GM21825 (cell line): ENCODE results near the gene RHBDD1.
A peak's percentile ranks its signal among the peaks of the same experiment; 100 is the strongest.

Experiments used
- ATAC-seq: cut with Tn5 transposase; IDR thresholded peaks from one replicate; pipeline ENCODE4 v1.9.1; 2021; ENCODE audit warnings: mild to moderate bottlenecking, moderate library complexity; ENCODE audit not compliant: unreplicated experiment

Gene RHBDD1

DNA sequence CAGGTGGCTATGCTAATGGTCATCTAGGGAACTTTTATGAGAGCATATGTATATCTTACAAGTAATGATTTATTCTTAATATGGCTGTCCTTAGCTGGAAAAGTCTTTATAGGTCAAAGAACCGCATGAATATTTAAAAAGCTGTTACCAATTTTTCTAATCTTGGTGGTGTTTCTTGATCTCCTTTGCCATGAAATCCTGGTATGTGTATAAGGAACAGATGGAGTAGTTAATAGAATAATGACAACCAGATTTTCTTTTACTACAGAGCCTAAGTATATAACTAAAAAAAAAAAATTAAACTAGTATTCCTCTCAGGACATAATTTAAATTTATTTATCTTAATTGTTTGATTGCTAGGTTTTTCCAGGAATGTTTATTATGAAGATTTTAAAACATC lies 74.5 kb downstream of the RHBDD1 start:
- no peak for ATAC-seq

DNA sequence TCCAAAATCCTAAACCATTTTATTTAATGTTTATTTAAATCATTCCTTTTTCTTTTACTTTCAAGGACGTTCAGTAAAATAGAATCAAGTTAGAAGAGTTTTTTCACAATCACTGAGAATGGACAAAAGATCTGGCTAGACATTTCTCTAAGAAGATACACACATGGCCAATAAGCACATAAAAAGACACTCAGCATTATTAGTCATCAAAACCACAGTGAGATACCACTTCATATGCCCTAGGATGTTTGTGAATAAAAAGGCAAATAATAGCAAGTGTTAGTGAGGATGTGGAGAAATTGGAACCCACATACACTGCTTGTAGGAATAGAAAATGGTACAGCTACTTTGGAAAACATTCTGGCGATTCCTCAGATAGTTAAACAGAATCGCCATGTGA lies 76.1 kb downstream of the RHBDD1 start:
- no peak for ATAC-seq

DNA sequence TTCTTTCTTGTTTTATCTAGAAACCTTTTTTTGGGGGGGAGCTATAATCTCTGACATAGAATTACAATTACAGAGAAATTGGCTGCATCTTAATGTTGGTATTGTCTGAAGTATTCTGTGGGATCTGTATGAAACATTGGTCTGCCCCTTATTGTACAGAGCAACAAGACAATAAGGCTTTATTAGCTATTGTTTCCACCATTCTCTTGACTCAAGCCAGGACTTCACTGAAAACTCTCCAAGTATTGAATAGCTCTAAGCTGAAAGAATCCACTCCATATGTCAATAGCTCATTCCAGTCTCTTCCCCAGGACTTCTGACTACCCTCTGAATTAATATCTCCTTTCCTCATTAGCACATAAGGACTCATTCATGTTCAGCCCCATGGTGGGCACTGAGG lies 77.8 kb downstream of the RHBDD1 start:
- no peak for ATAC-seq

DNA sequence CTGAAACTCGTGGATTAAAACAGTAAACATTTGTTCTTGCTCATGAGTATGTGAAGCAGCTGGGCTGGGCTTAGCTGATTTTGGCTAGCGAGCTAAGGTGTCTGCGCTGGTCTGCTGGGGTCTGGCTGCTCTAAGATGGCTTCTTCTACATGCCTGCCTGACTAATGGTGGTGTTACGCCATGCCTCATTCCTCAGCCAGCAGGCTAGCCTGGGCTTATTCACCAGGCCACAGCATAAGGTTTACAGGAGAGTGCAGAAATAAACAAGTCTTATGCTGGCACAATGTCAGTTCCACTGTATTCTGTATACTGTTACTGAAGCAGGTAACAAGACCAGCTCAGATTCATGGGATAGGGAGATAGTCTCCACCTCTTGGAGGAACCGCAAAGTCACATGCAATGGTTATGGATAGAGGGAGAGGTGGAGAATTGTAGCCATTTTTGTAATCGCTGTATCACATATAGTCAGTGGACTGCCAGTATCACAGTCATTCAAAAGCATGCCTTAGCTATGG lies 80.0 kb downstream of the RHBDD1 start:
- ATAC-seq = no peak

DNA sequence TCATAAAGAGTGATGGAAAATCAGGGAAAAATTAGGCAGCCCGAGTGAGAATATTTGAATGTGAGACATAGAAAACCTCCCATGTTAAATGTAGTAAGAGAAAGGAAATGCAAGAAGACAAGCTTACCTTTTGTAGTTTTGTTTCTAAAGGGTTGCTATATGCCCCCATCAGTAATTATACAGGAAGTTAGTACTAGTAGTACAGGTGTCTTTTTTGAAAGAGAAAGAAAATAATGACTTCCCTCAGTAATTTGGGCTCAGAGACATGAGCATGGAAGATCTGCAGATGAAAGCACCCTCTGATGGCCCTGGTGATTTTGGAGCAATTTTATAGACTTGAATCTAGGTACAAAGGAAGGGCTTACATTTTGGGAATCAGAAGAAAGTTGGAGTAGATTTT lies 80.8 kb downstream of the RHBDD1 start:
- ATAC-seq = peak; percentile 88

DNA sequence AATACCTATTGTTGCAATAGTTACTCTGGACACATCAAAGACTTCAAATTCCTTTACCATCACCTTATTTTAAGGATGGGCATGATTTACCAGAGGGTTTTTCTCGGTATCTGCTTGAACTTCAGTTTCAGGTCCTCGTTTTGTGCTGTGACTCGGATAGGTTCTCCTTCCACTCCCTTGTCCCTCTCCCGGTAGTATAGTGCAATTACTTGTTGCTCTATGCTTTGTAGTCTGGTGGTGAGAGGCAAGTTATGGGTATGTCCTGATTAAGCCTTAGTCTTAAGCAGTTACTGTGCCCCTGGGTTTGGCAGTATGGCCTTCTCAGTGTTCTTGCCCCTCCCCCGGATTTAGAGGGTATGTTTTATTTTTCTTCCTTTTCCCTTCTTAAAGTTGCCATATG lies 96.6 kb downstream of the RHBDD1 start:
- ATAC-seq = no peak

DNA sequence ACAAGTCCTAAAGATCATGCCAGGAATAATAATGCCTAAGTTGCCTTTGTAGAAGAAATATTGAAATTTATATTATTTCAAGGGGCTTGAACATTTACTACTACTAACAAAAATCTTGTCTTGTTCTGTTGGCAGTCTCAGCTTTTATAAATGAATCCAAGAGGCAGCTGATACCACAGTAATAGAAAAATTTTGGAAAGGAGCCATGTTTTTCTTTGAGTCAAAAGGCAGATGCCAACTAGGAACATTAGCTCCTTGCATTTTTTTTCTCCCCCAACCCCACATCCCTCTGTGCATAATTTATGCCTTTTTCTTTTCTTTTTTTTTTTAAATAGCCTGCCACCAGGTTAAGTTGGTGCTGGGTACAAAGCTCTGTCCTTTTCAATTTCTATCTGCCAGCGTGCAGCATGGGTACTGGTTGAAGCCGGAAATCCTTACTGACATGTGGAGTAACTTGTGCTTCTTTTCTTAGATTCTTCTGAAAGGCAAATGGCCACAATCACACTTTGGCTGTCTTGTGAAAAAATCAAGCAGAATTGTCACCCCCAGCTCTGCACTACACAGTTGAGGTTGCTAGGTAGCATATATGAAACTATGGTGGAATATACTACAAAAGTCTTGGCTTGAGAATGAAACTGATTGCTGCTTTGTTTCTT lies 98.8 kb downstream of the RHBDD1 start:
- no peak for ATAC-seq

DNA sequence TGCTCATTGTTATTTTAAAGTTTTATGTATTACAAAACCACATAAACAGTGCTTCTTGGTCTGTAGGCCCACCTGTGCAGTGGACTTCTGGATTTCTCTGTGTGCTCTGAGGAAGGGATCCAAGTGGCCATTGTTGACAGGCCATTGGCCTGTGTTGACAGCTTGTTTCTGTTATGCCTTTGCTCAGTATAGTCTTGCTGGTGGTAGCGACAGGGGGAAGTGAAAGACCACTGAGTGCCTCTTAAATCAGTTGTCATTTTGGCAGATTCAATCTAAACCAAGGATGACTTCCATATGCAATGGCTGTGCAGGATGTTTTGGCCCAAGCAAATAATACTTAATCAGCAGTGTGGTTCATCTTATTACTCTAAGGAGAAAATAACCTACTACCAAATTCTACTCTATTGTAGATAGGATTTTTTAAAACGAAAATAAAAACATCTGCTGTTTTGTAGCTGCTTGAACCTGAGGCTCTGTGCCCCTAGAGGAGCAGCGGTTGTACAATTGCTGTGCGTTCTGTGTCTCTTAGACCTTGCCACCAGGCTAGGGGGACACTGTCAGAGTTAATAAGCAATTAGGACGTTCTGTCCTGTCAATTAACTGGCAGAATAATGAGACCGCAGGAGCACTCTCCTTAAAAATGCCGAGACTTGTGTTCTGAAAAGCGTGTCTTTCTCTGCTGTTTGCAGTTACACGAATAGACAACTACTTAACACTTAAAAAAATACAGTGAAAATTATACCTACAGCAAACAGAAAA lies 108.2 kb downstream of the RHBDD1 start:
- no peak for ATAC-seq

DNA sequence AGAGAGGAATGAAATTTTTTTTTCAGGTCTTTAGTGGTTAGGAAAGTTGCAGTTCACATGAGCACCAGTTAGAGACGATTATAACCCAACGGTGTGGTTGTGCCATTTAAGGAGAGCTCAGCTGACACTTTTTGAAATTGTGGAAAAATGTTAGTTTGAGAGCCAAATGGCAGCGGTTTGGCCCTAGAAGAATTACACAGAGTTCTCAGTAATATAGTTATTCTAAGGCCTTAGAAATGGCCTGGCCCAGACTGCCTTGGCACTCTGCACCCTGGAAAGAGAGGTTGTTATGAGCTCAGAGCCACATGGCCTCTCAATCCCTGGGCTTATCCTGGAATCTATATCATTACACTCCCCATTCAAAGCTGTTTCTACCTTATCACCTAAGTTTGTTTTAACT lies 117.4 kb downstream of the RHBDD1 start:
- no peak for ATAC-seq

DNA sequence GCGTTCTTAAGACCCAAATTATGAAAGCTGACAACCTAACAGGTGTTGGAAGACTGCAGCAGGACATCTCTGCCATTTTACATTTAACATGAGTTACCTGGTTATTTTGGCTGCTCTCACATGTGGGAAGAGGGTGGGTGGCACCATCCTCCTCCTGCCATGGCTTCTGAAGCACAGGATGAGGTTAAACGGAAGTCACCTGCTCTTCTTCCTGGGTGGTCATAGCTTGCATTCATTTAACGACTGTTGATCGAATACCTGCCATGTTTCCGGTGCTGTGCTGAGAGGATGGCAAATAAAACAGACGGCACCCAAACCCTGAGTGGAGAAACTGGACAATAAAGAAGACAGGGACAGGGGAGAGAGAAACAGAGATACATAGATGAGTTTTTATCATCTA lies 118.0 kb downstream of the RHBDD1 start:
- no peak for ATAC-seq

DNA sequence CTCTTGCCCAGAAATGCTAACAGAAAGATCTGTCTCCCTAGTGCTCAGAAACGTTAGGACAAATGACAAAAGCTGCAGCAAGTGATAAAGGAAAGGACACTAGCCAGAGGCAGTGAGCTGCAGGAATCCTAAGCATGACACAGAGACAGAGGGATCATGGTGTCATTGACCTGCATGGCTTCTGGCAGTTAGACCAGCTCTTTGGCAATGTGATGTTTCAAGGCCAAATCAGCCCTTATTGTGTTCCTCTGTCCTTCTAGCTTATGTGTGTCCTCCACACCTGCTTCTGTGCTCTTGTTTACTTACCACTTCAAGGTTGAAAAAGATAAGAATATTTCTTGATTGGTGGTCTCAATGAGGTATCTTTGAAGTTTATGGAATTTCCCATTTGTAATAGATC lies 120.8 kb downstream of the RHBDD1 start:
- ATAC-seq = no peak

DNA sequence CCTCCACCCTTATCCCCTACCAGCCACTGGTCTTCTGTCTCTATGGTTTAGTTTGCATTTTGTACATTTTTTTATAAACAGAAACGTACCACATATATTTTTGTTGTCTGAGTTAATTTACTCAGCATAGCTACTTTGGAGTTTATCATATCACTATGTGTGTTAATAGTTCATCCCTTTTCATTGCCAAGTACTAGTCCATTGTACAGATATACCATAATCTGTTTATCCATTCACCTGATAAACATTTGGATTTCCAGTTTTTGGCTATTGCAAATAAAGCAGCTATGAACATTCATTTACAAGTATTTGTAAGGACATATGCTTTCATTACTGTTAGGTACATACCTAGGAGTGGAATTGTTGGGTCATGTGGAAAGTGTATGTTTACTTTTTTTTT lies 123.6 kb downstream of the RHBDD1 start:
- no peak for ATAC-seq

DNA sequence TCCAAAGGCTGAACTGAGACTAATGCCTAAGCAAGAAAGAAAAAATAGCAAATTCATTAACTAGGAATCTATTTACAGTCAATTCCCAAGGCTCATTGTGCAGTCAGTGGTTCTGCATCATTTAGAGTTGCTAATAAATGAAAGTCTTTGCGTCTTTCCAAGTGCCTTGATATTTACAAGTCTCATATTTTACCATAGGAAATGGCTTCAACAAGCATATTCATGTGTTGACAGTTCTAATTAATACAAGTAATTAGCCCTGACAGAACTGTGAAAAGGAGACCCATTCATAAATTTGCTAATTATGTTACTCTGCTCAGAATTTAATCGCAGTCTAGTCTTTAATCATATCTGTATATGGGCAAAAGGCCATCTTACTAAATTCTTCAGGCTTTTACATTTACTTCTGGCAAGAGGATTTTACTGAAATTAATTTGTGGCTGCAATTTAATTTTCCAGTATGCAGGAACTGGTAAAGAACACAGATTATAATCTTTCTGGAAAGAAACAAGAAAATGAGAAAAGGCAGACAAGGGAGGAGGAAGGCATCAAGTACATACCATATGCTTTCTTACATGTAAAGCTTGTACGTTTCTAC lies 126.4 kb downstream of the RHBDD1 start:
- ATAC-seq = no peak

DNA sequence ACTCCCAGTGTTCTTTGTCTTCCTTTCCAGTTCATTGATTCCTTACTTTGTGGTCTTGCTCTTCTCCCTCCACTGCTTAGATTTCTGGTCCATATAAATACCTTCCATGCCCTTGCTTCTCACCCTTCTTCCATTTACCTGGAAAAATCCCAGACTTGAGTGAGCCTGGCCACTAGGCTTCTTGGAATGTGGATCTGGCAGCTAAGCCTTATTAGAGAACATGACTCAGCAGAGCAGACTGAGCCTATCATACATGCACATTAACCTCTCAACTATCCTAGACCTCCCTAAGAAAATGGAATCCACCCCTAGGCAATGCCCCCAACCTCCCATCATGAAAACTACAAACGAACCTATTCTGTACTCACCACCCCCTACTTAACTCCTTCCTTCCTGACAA lies 127.7 kb downstream of the RHBDD1 start:
- no peak for ATAC-seq

DNA sequence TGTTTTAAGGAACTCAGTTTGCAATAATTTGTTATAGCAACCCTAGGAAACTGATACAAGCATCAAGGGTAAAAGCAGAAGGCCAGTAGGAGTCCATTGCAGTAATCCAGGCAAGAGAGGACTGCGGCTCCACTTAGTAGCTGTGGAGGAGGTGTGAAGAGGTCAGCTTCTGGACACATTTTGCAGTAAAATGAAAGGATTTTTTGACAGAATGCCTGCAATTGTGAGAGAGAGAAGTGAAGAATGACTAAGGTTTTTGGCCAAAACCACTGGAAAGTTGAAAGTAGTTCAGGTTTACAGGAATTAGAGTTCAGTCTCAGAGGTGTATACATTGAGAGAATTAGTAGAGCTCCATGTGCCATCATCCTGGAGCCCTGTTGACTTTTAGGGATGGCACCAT lies 129.5 kb downstream of the RHBDD1 start:
- ATAC-seq = no peak

DNA sequence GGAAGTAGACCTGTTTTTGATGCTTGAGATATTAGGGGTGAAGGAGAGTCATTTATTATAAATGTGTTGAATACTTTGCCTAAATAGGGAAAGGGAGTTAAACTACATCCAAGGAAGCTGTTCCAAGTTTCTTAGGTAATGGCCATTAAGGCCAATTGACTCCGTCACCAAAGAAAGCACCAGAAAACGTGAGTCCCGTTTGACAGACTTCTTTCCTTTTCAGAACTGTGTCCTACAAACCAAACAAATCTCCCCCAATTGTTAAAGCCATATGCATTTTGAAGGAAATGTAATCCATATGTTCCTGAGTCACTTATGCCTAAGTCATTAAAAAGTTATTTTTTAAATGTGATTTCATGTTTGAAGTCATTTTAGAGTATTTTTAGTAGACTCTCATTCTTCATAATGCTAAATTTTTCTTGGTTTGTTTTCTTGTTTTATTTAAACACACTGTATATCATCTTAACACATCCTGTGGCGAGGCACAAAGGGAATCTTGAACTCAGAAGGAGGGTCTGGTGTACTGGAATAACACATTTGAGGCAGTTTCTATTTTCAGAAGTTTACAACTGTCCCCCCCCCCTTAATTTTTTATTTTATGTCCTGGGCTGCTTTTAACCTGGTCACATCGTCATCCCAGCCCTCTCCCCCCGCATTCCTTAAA lies 133.7 kb downstream of the RHBDD1 start:
- no peak for ATAC-seq

DNA sequence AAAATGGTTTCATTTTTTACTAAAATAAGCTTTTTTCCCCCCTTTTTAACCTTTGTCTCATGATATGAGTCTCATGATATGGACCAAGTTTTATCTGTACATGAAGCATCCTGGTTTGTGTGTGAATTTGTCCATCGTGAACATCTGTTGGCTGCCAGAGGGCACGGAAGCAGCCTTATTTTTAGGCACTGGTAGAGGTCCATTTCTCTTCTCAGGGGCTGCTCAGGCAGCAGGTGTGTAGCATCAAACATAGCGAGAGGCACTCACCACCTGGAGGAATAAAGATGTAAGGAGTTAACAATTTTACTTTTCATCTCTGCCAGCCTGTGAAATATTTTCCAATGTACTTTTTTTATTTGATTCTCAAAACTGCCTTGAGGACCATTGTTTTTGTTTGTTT lies 134.5 kb downstream of the RHBDD1 start:
- ATAC-seq = peak; percentile 69

DNA sequence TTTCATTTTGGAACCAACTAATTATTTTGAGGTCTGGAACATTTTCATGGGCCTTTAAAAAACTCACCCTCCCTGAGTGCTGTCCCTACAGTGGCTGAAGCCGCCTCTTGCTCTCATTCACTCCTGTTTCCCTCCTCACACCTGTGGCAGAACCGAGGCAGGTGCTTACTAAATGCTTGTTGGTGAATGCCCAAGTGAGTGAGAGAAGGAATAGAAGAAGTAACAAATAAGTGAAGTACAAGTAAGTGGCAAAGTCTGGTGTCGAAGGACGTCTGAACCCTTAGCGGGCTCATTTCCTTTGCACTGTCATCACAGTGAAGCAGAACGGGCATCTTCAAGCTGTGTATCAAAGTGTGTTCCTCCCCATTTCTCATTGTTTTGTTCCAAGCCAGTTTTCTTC lies 135.2 kb downstream of the RHBDD1 start:
- ATAC-seq = peak; percentile 42

DNA sequence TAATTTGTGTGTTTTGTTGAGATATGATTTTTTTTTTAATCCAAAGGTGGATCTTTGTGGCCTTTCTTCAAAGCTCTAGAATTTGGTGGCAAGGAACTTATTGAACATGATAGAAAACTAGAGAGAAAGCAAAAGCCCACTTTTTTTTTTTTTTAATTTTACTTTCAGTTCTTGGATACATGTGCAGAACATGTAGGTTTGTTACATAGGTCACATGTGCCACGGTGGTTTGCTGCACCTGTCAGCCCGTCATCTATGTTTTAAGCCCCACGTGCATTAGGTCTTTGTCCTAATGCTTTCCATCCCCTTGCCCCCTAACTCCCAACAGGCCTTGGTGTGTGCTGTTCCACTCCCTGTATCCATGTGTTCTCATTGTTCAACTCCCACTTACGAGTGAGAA lies 135.9 kb downstream of the RHBDD1 start:
- no peak for ATAC-seq

DNA sequence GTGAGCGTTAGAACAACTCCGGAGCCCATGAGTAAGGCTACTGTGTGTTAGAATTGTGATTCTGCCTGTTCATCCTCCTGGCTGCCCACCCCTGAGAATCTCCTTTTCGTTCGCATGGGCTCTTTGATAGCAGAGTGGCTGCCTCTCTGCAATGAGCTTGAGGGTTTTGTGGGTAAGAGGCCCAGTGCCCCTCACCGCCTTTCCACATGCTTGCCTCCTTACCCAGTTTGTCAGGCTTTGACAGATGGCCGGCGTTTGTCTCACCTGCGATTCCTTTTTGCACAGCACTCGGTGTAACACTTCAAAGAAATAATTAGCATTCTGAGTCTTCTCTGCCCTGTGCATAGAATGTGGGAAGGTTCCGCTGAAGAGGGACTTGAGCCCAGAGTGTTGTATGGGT lies 138.0 kb downstream of the RHBDD1 start:
- no peak for ATAC-seq

DNA sequence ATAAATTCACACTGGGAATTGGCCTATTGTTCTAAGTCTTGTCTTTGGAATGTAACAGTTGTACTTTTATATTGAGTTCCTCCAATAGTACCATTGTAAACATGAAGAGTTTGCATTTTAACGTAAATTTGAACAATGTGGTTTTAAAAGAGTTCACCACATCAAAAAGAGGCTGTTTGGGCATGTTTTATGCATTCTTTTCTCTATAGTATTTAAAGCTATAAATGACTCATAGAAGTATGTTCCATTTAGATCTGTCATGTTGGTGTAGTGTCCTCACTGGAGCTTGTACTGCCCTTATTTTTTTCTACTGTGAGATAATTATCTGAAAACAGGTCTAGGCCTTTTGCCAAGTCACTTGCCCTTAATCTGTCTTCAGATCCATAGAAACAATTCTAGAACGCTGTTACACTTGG lies 141.9 kb downstream of the RHBDD1 start:
- no peak for ATAC-seq

DNA sequence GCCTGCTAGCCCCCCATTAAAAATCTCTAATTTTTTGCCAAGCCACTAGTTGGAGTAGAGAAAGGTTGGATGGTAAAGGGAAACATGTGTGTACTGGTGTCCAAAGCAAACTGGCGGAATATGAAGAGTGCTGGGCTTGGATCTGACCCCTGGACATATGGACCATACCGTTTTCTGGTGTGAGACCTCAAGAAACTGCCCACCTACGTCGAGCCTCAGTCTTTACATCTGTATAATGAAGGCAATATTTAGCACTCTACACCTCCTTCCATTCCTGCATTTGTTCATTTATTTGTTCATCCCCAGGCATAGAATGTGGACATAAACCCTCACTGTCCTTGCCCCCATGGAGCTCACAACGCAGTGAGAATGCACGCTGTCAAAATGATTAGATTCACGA lies 142.4 kb downstream of the RHBDD1 start:
- ATAC-seq = no peak
